WTC11 (cell line): ENCODE data around the gene CFAP298.

Source experiments
- ATF1 ChIP-seq: sonication (generic); formaldehyde crosslinking; IDR thresholded peaks from 2 replicates; pipeline ENCODE4 v1.8.1; 2023; ENCODE audit warnings: mild to moderate bottlenecking, moderate library complexity, missing genetic modification reagents
- CBFB ChIP-seq: sonication (generic); formaldehyde crosslinking; IDR thresholded peaks from 2 replicates; pipeline ENCODE4 v1.8.1; 2022; ENCODE audit warnings: mild to moderate bottlenecking, low read depth, missing genetic modification reagents
- CREB1 ChIP-seq: sonication (generic); formaldehyde crosslinking; IDR thresholded peaks from 2 replicates; pipeline ENCODE4 v1.8.0; 2023; ENCODE audit warnings: mild to moderate bottlenecking, missing genetic modification reagents
- CTCF ChIP-seq: fragments of 200-600 bp; IDR thresholded peaks from 2 replicates; pipeline ENCODE4 v1.8.0; 2022; ENCODE audit warnings: antibody characterized with exemption
- ESRRA ChIP-seq: sonication (generic); formaldehyde crosslinking; IDR thresholded peaks from 2 replicates; pipeline ENCODE4 v1.8.1; 2022; ENCODE audit warnings: mild to moderate bottlenecking, missing genetic modification reagents, borderline replicate concordance
- NR3C1 ChIP-seq: sonication (generic); formaldehyde crosslinking; conservative IDR thresholded peaks from 2 replicates; pipeline ENCODE4 v1.8.1; 2023; ENCODE audit warnings: low read depth, mild to moderate bottlenecking, missing genetic modification reagents
- TCF7 ChIP-seq: sonication (generic); formaldehyde crosslinking; IDR thresholded peaks from 2 replicates; pipeline ENCODE4 v1.8.0; 2022; ENCODE audit warnings: mild to moderate bottlenecking, low read depth, missing genetic modification reagents, moderate library complexity
- ZMAT4 ChIP-seq: fragments of 250-450 bp; sonication (Bioruptor Pico); IDR thresholded peaks from 2 replicates; pipeline ENCODE4 v1.9.0; 2021; ENCODE audit warnings: mild to moderate bottlenecking
- ZNF263 ChIP-seq: sonication (generic); formaldehyde crosslinking; IDR thresholded peaks from 2 replicates; pipeline ENCODE4 v1.8.1; 2022; ENCODE audit warnings: low read depth, mild to moderate bottlenecking, moderate library complexity, missing genetic modification reagents
- ZNF416 ChIP-seq: fragments of 250-450 bp; sonication (Bioruptor Pico); IDR thresholded peaks from 2 replicates; pipeline ENCODE4 v1.9.0; 2021; ENCODE audit warnings: mild to moderate bottlenecking, inconsistent platforms
- ZNF512 ChIP-seq: sonication (generic); formaldehyde crosslinking; IDR thresholded peaks from 2 replicates; pipeline ENCODE4 v1.8.1; 2022; ENCODE audit warnings: missing genetic modification reagents, borderline replicate concordance

GRCh38 chr21:32585970-32586369, 26.2 kb downstream of the CFAP298 start:
- TF ChIP-seq CTCF (no peak), ZNF416 (CRISPR knock-in tag) (no peak), ZNF263 (no peak), ESRRA (CRISPR knock-in tag) (no peak), TCF7 (CRISPR knock-in tag) (no peak), ZNF512 (CRISPR knock-in tag) (no peak), ZMAT4 (no peak), NR3C1 (CRISPR knock-in tag) (no peak), CREB1 (CRISPR knock-in tag) (no peak), ATF1 (CRISPR knock-in tag) (no peak), CBFB (CRISPR knock-in tag) (no peak)
